GM18909 (cell line): ENCODE measurements around the gene NAIF1.
"Not testable (repeated sequence)": the region's sequence is repeated elsewhere in the genome, so short reads cannot be mapped to it uniquely, and the experiment has no call there.

Experiments used
- ATAC-seq: cut with Tn5 transposase; IDR thresholded peaks from one replicate; pipeline ENCODE4 v1.9.1; 2021; ENCODE audit warnings: mild to moderate bottlenecking; ENCODE audit not compliant: unreplicated experiment, poor library complexity

The NAIF1 gene, protein sequence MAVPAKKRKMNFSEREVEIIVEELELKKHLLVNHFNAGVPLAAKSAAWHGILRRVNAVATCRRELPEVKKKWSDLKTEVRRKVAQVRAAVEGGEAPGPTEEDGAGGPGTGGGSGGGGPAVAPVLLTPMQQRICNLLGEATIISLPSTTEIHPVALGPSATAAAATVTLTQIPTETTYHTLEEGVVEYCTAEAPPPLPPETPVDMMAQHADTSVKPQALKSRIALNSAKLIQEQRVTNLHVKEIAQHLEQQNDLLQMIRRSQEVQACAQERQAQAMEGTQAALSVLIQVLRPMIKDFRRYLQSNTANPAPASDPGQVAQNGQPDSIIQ

DNA sequence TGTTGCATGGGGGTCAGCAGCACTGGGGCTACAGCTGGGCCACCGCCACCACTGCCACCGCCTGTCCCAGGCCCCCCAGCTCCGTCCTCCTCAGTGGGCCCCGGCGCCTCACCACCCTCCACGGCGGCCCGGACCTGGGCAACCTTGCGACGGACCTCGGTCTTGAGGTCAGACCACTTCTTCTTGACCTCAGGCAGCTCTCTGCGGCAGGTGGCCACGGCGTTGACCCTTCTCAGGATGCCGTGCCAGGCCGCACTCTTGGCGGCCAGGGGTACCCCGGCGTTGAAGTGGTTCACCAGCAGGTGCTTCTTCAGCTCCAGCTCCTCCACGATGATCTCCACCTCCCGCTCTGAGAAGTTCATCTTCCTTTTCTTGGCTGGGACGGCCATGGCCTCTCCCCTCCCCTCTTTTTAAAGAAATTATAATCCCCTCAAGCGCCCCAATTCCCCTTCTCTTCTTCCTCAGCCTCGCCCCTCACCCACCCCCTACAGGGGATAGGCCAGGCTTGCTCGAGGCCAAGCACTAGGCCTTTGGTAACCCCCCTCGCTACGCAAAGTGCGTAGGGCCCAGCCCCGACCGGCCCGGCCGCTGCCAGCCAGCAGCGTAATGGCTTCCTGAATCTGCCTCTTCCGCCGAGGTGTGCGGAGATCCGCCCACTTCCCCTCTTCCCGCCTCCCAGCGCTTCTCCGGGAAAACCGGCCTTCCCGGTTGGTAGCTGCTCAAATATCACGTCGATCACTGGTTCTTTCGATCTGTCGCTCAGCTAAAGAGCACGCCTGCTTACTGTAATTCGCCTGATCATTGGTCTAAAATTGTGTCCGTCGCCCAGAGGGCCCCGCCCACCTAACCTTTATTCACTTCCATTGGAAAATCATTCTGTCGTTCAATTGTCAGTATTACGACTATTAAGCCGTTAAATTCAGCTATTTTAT, at the start of gene NAIF1:
TSS of gene NAIF1 (minus strand) at position 608 of the 932 bp plus-strand sequence. CDS start at position 389, 219 bp downstream.
- ATAC-seq, result peak; percentile 71

DNA sequence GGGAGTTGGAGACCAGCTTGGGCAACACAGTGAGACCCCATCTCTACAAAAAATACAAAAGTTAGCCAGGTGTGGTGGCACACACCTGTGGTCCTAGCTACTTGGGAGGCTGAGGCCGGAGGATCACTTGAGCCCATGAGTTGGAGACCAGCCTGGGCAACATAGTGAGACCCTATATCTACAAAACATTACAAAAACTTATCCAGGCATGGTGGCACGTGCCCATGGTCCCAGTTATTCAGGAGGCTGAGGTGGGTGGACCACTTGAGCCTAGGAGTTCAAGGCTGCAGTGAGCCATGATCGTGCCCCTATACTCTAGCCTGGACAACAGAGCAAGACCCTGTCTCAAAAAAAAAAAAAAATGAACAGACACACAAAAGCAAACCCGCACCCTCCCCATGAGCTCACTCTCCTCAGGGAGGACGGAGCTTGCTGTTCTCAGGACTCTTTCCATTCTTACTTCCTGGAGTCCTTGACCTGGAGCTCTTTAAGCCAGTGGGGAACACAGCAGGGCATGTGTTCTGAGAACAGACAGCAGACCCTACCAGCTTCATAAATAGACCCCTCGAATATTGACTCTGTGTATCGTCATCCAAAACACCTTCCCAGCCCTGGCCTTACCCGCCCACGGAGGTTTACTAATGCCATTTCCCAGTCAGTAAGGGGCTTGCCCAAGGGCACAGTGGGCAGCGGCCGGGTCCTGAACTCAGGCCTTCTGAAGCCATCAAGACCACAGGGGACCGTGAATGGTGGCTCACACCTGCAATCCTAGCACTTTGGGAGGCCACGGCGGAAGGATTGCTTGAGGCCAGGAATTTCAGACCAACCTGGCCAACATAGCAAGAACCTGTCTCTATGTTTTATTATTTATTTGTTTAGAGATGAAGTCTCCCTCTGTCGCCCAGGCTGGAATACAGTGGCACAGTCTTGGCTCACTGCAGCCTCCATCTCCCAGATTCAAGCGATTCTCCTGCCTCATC, 49.3 kb upstream of the NAIF1 start:
- ATAC-seq, result no peak

DNA sequence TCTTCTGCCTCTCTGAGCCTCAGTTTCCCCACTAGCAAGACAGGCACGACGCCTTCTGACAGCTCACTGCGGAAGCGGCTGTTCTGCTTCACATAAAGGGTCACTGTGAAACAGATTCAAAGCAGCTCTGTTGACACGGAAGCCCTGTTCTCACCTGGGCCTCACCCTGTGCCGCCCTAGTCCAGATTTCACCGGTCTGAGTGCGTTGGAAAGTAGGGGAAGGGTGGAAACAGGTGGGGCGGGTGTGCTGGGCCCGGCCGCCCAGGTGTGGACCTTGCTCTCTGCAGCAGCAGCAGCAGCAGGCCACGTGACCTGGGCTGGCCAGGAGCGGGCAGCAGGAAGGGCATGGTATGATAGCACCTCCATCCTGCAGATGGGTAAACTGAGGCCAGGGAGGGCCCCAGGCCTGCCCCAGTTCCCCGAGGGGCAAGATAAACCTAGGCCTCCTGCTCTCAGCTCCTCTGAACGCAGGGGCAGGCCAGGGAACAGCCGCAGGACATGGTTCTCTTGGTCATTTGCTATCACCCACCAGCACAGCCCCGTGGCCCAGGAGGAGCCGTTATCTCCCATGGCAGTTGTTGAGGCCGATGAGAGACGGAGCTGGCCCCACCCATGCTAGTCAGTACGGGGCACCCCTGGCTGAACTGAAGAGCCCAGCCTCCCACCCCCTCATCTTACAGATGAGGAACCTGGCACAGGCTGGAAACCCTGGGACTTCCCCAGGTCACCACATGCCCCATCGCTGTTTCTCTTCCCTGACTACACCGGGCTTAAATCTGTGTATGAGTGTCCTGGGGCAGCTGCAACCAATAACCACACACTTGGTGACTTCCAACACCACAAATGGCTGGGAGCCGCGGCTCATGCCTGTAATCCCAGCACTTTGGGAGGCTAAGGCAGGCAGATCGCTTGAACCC, 48.3 kb upstream of the NAIF1 start:
- ATAC-seq, result no peak

DNA sequence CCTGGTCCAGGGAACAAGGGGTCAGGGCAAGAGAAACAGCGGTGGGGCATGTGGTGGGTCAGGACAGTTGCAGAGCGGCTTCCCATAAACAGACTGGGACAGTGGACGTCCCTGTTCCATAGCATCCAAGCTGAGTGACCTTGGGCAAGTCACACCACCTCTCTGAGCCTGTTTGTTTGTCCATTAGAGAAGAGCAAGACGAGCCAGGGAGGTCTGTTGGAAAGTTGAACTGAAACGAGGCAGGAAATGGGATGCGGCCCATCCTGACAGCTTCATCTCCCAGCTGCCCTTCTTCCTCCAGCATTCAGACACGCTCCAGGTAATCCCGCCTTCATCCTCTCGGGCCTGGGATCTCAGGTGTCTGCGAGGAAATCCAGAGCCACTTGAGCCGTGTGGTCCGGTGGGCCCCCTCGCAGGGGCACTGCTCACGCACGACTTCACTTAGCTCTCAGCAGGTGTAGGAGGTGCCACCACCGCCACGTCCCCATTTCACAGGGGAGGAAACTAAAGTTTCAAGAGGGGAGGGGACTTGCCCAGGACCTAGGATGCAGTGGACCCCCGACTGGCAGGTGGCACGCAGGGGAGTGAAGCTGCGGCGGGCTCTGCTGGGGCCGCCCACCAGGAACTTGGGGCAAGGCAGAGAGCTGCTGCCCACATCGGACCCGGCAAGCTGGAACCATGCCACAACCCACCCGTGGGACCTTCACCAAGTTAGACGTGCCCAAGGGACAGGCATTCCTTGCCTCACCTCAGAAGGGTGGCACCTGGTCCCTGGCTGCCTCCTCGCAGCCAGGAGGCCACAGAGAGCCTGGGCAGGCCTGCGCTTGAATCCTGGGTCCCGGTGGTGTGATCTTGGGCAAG, 47.4 kb upstream of the NAIF1 start:
- no peak for ATAC-seq

DNA sequence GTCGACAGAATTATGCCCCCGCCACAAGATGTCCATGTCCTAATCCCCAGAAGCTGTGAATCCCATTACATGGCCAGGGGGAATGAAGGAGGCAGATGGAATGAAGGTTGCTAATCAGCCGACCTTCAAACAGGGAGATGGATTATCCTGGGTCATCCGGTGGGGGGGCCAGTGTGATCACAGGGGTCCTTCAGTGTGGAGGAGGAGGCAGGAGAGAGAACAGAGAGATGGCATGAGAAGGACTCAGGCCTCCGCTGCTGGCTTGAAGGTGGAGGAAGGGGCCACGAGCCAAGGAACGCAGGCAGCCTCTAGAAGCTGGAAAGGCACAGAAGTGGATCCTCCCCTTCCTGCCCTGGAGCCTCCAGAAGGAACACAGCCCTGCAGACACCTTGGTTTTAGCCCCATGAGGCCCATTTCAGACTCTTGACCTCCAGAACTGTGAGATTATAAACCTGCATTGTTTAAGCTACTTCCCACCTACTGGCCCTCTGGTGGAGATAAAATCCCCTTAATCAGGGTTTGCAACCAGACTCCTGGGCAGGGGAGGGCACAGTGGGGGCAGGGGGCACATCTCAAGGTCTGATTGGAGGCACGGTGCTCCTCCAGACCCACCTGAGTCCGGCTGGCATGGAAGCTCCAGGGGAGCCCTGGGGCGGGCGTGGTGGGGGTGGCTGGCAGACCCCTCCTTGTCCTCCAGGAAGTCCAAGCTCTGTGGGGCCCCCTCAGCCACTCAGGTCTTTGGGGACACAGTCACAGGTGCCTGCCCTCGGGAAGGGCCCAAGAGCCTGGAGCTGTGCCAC, 46.6 kb upstream of the NAIF1 start:
- no peak for ATAC-seq

DNA sequence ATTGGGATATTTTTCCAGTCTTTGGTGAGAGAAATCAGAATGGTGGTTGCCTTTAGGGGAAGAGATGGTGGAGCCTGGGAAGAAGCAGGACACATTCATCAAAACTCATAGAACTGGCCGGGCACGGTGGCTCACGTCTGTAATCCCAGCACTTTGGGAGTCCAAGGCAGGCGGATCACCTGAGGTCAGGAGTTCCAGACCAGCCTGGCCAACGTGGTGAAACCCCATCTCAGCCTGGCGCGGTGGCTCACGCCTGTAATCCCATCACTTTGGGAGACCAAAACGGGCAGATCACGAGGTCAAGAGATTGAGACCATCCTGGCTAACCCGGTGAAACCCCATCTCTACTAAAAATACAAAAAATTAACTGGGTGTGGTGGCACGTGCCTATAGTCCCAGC, 44.6 kb upstream of the NAIF1 start:
- not testable (repeated sequence) for ATAC-seq

DNA sequence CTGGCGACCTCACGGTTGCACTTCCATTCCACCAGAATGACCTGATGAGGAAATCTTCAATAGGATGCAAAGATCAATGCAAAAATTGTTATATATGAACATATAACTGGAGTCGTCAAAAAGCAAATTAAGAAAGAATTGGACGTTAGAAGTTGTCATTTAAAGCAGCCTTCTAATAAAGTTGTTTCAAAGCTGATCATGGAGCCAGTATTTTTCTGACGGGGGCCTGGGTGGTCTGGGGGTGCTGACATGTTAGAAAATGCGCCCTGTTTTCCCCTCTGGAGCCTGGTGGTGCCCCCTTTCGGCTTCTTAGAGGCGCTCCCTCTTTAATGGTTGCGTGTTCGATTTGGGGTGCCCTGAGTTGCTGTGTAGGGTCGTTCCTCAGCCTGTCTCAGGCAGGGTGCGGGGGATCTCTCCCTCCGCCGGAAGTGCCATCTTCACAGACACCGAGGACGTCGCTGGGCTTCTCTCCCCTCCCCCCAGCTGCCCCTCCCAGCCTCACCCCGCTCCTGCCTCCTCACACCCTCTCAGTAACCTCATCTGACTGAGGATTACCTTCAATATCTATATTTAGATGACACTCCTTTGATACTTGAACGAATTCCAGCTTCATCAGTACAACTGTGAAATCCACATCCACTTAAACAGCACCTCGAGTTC, 42.1 kb upstream of the NAIF1 start:
- no peak for ATAC-seq

DNA sequence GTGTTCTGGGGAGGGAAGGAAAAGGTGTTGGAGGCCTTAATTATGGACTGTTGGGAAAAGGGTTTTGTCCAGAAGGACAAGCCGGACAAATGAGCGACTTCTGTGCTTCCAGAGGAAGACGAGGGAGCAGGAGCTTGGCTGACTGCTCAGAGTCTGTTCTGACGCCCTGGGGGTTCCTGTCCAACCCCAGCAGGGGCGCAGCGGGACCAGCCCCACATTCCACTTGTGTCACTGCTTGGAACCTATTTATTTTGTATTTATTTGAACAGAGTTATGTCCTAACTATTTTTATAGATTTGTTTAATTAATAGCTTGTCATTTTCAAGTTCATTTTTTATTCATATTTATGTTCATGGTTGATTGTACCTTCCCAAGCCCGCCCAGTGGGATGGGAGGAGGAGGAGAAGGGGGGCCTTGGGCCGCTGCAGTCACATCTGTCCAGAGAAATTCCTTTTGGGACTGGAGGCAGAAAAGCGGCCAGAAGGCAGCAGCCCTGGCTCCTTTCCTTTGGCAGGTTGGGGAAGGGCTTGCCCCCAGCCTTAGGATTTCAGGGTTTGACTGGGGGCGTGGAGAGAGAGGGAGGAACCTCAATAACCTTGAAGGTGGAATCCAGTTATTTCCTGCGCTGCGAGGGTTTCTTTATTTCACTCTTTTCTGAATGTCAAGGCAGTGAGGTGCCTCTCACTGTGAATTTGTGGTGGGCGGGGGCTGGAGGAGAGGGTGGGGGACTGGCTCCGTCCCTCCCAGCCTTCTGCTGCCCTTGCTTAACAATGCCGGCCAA, 41.3 kb upstream of the NAIF1 start:
- ATAC-seq, result no peak

DNA sequence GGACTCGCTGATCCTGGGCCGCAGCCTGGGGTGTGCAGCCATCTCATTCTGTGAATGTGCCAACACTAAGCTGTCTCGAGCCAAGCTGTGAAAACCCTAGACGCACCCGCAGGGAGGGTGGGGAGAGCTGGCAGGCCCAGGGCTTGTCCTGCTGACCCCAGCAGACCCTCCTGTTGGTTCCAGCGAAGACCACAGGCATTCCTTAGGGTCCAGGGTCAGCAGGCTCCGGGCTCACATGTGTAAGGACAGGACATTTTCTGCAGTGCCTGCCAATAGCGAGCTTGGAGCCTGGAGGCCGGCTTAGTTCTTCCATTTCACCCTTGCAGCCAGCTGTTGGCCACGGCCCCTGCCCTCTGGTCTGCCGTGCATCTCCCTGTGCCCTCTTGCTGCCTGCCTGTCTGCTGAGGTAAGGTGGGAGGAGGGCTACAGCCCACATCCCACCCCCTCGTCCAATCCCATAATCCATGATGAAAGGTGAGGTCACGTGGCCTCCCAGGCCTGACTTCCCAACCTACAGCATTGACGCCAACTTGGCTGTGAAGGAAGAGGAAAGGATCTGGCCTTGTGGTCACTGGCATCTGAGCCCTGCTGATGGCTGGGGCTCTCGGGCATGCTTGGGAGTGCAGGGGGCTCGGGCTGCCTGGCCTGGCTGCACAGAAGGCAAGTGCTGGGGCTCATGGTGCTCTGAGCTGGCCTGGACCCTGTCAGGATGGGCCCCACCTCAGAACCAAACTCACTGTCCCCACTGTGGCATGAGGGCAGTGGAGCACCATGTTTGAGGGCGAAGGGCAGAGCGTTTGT, 40.5 kb upstream of the NAIF1 start:
- ATAC-seq, result no peak

DNA sequence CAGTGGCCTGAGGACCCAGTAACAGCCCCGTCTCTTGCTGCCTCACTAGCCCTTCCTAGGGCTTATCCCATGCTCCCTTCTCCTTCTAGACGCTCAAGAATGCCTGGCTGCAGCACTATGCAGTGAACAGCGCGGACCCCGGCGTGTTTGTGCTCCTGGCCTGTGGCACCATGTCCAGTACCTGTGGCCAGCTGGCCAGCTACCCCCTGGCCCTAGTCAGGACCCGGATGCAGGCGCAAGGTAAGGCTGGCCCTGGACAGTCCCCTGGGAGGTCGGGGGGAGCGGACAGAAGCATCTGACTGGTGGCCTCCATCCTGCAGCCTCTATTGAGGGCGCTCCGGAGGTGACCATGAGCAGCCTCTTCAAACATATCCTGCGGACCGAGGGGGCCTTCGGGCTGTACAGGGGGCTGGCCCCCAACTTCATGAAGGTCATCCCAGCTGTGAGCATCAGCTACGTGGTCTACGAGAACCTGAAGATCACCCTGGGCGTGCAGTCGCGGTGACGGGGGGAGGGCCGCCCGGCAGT, 39.9 kb upstream of the NAIF1 start:
- no peak for ATAC-seq

DNA sequence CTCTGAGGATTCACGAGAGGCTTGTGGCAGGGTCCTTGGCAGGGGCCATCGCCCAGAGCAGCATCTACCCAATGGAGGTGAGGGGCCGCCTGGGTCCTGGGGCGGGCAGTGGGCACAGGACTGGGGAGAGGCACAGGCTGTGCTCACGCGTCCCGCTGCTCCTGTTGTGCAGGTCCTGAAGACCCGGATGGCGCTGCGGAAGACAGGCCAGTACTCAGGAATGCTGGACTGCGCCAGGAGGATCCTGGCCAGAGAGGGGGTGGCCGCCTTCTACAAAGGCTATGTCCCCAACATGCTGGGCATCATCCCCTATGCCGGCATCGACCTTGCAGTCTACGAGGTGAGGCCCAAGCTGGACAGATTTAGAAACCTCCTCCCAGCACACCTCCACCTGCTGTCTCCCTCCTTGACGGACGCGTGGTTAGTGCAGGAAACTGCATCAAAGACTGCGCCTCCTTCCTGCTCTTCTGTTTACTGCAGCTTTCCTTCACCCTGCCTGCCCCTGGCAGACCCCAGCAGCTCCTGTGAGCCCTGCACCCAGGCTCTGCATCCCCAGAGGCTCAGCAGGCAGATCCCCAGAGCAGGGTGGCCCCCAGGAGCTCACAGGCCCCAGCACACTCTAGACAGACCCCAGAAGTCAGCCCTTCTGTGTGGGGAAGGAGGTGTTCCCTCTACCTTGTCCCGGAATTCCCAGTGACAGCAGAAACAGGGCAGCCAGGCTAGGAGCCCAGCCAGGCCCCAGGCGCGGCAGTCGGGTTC, 39.2 kb upstream of the NAIF1 start:
- no peak for ATAC-seq

DNA sequence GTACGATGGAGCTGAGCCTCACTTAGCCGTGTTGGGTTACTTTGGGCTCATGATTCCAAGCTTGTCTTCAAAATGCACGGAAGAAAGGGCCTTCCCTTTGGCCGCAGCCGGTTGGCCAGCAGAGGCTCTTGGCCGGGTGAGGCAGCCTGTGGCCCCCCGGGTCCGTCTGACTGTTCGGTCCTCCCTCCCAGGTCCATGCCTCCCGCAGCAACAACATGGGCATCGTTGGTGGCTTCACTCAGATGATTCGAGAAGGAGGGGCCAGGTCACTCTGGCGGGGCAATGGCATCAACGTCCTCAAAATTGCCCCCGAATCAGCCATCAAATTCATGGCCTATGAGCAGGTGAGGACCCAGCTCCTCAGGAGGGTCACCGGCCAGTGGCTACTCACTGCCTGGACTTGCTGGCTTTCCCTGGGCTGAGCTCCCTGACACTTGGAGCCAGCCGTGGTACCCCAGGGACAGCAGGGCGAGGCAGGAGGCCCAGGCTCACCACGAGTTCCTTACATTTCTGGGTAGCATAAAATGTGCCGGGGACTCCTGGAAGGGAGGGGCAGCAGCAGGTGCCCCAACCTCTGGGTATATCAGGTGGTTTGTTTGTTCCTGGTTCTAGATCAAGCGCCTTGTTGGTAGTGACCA, 38.5 kb upstream of the NAIF1 start:
- ATAC-seq, result no peak

DNA sequence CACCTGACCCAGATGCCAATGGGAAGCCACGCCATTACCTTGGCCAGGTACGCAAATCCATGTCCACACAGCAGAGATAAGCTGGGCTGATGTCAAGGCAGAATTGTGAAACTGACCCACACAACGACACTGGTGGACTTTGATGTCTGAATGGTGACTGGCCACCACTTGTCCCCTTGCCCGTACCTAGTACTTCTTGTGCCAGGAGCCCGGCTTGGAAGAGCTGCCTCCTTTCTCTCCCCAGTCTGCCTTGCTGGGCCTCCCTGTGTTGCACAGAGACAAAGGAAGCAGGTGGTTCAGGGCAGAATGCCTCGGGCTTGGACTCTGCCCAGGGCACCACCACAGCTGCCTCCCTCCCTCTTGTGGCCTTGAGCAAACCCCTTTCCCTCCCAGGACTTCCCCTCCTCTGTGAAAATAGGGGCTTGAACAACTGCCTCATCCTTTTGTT, 37.1 kb upstream of the NAIF1 start:
- ATAC-seq, result no peak

DNA sequence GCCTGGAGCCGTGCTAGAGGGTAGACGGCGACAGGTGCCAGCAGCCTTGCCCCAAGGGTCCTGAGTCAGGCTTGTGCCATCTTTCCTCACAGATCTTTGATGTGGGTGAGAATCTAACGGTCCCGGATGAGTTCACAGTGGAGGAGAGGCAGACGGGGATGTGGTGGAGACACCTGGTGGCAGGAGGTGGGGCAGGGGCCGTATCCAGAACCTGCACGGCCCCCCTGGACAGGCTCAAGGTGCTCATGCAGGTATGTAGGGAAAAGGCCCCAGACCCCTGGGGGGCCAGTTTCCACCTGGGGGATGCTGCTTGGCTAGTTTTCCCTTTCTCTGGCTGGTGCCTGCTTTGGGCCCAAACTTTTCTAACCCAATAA, 36.5 kb upstream of the NAIF1 start:
- no peak for ATAC-seq
